GM12874 (cell line): ENCODE measurements around the gene CCDC137.

Experiments used
- CTCF ChIP-seq: IDR thresholded peaks from 2 replicates; pipeline ENCODE4 v1.5.1; 2011; ENCODE audit warnings: low read depth, mild to moderate bottlenecking, control low read depth, low read length, moderate library complexity; ENCODE audit not compliant: insufficient read depth

The CCDC137 gene

GRCh38 chr17:81706757-81707624 is 40.5 kb downstream of the CCDC137 start:
- TF ChIP-seq CTCF = 0 out of 2 replicates have a peak, but pooled peaks have one; percentile 2

- TF ChIP-seq CTCF = no peak
Measured at GRCh38 chr17:81707725-81708646, 41.4 kb downstream of the CCDC137 start.

GRCh38 chr17:81708739-81709185 is 42.2 kb downstream of the CCDC137 start:
- no peak for TF ChIP-seq CTCF

- no peak for TF ChIP-seq CTCF
Measured at GRCh38 chr17:81710514-81711308, 44.2 kb downstream of the CCDC137 start.

- TF ChIP-seq CTCF = no peak
Measured at GRCh38 chr17:81711814-81712467, 45.4 kb downstream of the CCDC137 start, which contains the start of gene SLC25A10. TSS of gene SLC25A10 (plus strand) at chr17:81712284. CDS start at chr17:81712427, 143 bp downstream.

GRCh38 chr17:81712468-81713003 is 46.0 kb downstream of the CCDC137 start:
- TF ChIP-seq CTCF = no peak
